CD4-positive, alpha-beta T cell treated with Interleukin-10 for 1 hour (primary cell): ENCODE data around the gene PLOD1.
"Not testable (repeated sequence)": the region's sequence is repeated elsewhere in the genome, so short reads cannot be mapped to it uniquely, and the experiment has no call there.

ENCODE experiments used
- DNase-seq: peaks from one replicate; pipeline ENCODE4 v3.0.0-alpha.2; 2020

The PLOD1 gene

DNA sequence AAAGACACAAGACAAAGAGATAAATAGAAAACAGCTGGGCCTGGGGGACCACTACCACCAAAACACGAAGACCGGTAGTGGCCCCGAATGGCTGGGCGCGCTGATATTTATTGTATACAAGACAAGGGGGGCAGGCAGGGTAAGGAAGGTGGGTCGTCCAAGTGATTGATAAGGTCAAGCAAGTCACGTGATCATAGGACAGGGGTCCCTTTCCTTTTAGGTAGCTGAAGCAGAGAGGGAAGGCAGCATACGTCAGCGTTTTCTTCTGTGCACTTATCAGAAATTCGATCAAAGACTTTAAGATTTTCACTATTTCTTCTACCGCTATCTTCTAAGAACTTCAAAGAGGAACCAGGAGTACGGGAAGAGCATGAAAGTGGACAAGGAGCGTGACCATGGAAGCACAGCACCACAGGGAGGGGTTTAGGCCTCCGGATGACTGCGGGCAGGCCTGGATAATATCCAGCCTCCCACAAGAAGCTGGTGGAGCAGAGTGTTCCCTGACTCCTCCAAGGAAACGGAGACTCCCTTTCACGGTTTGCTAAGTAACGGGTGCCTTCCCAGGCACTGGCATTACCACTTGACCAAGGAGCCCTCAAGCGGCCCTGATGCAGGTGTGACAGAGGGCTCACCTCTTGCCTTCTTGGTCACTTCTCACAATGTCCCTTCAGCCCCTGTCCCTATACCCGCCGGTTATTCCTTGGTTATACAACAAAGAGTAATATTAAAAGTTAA, 21.9 kb upstream of the PLOD1 start:
- DNase-seq: not testable (repeated sequence)

DNA sequence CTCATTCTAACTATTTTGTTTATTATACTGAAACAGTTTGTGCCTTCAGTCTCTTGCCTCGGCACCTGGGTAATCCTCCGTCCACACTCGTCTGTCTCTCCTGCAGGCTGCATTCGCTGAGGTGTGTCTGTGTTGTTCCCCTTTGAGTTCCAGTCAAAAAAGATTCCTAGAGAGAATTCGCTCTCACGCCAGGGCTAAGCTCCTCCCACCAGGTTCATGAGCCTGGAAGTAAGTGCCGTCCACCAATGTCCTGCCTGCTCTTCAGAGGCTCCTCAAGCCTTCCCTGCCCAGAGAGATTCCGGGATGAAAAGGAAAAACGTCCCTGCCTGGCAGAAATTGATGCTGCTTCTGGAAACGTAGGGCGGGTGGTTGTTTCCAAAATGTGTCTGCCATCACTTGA, 21.2 kb upstream of the PLOD1 start:
- no peak for DNase-seq

DNA sequence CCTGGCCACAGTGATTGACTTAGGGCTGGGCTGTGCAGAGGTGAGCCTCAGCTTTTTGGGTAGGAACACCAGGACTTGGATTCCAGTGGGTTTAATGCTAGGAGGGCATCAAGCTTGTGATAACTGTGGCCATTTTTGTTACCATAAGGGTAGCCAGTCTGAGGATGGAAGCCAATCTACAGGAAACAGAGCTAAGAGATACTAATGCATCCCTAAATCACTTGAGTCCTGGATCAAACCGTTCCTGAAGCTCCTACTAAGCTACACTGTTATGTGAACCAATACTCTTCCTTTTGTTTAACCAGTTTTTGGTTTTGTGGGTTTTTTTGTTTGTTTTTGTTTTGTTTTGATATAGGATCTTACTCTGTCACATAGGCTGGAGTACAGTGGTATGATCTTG, 20.5 kb upstream of the PLOD1 start:
- DNase-seq: no peak

GRCh38 chr1:11918799-11919519, 15.6 kb upstream of the PLOD1 start:
- DNase-seq: no peak

DNA sequence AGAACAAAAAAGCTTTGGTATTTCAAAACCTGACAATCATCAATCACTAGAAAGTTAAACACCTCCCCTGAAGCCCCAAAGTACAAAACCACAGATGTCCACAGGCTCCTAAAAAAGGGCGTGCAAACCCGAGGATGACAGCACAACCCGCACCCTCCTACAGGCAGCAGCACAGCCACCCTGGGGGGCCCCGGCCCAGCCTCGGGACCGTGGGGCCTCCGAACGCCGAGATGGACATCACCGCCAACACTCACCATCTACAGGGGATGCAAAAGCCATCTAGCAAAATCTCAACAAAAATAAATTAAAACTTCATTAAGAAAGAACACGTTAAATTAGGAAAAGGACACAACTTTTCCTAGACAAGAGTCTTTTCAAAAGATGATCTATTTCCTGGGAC, 14.9 kb upstream of the PLOD1 start:
- DNase-seq: no peak

DNA sequence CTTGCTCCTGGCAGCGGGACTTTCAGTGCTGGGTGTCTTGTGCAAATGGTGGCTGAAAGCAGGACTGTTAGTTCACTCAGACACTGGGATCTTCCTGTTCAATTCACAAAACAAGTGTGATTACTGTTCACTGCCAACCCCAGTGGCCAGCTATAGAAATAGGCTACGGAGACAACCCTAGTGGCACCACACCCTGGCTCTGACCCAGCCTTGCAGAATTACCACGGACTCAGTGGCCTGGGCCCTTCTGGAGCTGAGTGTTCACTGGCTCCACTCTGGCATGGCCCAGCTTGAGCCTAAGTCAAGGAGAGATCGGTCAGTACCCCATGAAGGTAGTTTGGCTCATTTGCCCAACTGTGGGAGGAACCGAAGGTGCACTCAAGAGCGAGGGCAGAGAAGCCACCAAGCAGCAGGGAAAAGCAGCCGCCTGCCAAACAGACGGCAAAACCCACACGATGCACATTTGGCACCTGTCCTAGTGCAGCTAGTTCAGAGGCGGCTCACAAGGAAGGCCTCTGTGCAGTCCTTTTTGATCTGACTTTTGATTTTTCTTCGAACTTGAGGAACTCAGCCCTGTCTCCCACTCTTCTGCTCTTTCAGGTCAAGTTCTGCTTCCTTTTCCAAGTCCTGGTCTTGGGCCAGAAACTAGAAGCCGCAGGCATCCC, 14.1 kb upstream of the PLOD1 start:
- no peak for DNase-seq

DNA sequence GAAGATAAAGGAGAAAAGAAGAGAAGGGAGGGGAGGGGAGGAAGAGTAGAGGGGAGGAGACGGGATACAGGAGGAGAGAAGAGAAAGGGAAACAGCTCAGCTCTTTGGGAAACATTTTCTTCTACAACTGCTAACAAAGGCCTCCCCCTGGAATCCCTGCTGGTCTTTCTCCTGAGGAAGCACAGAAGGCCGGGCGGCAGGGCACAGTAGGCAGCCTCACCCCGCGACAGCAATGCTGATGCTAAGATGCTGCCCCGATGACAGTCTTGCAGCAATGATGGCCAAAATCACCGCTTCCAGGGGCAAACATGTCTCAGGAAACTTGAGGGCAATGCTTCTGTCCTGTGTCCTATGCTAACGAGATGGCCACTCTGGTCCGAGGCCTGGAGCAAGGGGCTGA, 13.5 kb upstream of the PLOD1 start:
- DNase-seq: no peak

- no peak for DNase-seq
These were observed 11.3 kb upstream of the PLOD1 start for GRCh38 chr1:11923069-11923826.

GRCh38 chr1:11923827-11924113, 10.7 kb upstream of the PLOD1 start:
- no peak for DNase-seq

- DNase-seq: no peak
These were observed 10.0 kb upstream of the PLOD1 start for GRCh38 chr1:11924334-11925195.

- DNase-seq: not testable (repeated sequence)
These were observed 9.2 kb upstream of the PLOD1 start for GRCh38 chr1:11925196-11925937.

DNA sequence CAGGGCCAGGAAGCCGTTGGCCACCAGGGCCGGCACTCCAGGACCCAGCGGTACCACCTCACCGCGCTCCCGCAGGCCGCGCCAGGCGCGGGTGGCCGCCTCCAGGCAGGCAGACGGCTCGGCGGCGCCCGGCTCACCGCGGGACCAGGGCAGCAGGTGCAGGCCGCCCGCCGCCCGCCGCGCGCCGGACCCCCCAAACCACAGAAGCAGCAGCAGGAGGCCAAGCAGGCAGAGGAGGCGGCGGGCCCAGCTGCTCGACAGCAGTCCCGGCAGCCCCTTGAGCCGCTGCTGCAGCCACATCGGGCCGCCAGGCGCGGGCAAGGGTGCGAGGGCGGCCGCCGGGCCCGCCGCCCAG, 8.6 kb upstream of the PLOD1 start:
- peak; percentile 10 for DNase-seq

GRCh38 chr1:11927866-11928592, 6.5 kb upstream of the PLOD1 start:
- DNase-seq: no peak

- no peak for DNase-seq
These were observed 4.7 kb upstream of the PLOD1 start for GRCh38 chr1:11929849-11930248.

DNA sequence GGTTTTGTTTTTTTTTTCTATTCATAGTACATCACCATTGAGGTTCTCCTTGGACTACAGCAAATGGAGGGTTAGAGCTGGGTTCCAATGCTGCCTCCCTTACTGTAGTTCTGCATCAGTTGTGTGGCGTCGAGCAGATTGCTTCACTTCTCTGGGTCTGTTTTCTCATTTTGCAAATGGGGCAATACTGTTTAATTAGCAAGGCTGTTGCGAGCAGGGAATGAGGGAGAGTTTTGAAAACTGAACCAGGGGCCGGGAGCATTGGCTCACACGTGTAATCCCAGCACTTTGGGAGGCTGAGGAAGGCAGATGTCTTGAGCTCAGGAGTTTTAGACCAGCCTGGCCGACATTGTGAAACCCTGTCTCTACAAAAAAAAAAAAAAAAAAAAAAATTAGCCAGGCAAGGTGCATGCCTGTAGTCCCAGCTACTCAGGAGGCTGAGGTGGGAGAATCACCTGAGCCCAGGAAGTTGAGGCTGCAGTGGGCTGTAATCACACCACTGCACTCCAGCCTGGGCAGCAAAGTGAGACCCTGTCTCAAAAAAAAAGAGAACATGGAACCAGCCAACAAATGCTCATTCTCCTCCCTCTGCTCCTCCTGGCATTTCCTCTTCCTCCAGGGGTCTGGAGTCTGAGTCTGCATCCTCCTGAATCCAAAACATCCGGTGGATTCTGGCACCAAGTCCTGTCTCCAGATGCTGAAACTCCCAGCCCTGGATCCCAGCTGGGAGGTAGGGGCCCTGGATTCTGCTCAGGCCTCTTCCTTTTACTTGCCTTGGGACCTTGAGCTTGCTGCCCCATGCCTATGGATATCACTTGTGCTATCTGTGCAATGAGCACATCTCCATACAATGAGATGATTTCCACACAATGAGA, 3.7 kb upstream of the PLOD1 start:
- no peak for DNase-seq

GRCh38 chr1:11931845-11932244, 2.7 kb upstream of the PLOD1 start:
- no peak for DNase-seq

- no peak for DNase-seq
These were observed 518 bp downstream of the PLOD1 start for GRCh38 chr1:11935057-11935412.

DNA sequence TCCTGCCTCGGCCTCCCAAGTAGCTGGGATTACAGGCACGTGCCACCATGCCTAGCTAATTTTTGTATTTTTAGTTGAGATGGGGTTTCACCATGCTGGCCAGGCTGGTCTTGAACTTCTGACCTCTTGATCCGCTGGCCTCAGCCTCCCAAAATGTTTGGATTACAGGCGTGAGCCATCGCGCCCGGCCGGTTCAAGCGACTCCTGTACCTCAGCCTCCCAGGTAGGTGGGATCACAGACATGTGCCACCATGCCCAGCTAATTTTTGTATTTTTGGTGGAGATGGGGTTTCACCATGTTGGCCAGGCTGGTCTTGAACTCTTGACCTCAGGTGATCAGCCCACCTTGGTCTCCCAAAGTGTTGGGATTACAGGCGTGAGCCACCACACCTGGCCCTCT, 1.2 kb downstream of the PLOD1 start:
- not testable (repeated sequence) for DNase-seq

- DNase-seq: no peak
These were observed 4.4 kb downstream of the PLOD1 start for GRCh38 chr1:11938722-11939526.
